Thyroid gland (tissue), 4 donors: ENCODE measurements around the gene GPR3. TPM values are rescaled to one million over a fixed set of nuclear protein-coding genes. Genes with fewer than 3 reads are reported as not detected.

Experiments used
- DNase-seq, 2 donors: peaks; one replicate each; pipeline ENCODE4 v3.0.0-alpha.2; 2019
- H3K27ac ChIP-seq, 3 donors: fragments of 200-600 bp; sonication (generic); 1 replicate in 2 of 3; 2 replicates in 1 of 3; pipeline ENCODE4 v1.5.1; 2016 to 2019; ENCODE audit warnings: mild to moderate bottlenecking in 1 of 3, moderate library complexity in 1 of 3
- H3K27me3 ChIP-seq: fragments of 200-600 bp; sonication (generic); one replicate; pipeline ENCODE4 v1.5.1; 2019
- H3K36me3 ChIP-seq, 2 donors: fragments of 200-600 bp; sonication (generic); one replicate each; pipeline ENCODE4 v1.5.1; 2016 to 2019
- H3K4me1 ChIP-seq, 2 donors: fragments of 200-600 bp; sonication (generic); one replicate each; pipeline ENCODE4 v1.5.1; 2017 to 2019
- H3K4me3 ChIP-seq, 3 donors: fragments of 200-600 bp; sonication (generic); replicated peaks in 1 of 3; 1 replicate in 2 of 3; 2 replicates in 1 of 3; pipeline ENCODE4 v1.5.1; 2016; ENCODE audit warnings: mild to moderate bottlenecking in 1 of 3
- H3K9me3 ChIP-seq: fragments of 200-600 bp; sonication (generic); one replicate; pipeline ENCODE4 v1.5.1; 2017
- CTCF ChIP-seq, 6 experiments: fragments of 200-600 bp in 3 of 6; fragments of 450-650 bp in 3 of 6; sonication (generic) in 3 of 6; IDR thresholded peaks; one replicate each; pipeline ENCODE4 v1.5.1; 2016 to 2019; ENCODE audit warnings: antibody characterized with exemption in 6 of 6, mild to moderate bottlenecking in 2 of 6, inconsistent platforms in 1 of 6, moderate library complexity in 1 of 6
- POLR2A ChIP-seq, 2 donors: fragments of 450-650 bp; IDR thresholded peaks; one replicate each; pipeline ENCODE4 v1.6.1; 2017; ENCODE audit warnings: antibody characterized with exemption in 2 of 2, mild to moderate bottlenecking in 2 of 2, moderate library complexity in 1 of 2
- WGBS, 2 donors: methylation state at CpG; one replicate each; pipeline ENCODE4 v1.1.5; 2017; 5-methylcytosine and 5-hydroxymethylcytosine counted together
- intact Hi-C: fragments of 100-400 bp; cut with DNase I; formaldehyde crosslinking; loops from one replicate; pipeline ENCODE4 v1.15.1; 2023
- total RNA-seq, 4 donors: library from RNA; depleted of rRNA; stranded (reverse); fragments of >200 nt; gene quantifications; one replicate each; pipeline ENCODE4 v1.2.3, GENCODE V29; 2016

GPR3 gene
- total RNA-seq, 4 donors from 2014 or later = 0.11 to 2.1 (median 0.60) TPM

GRCh38 chr1:27433706-27434105 is 41.3 kb downstream of the GPR3 start:
- Histone ChIP-seq H3K4me1 (peaks cover 84 to 94% of the 10 kb centered on the region in 2 donors), H3K27me3 (no peaks in the 10 kb centered on the region), H3K36me3 (no peaks in the 10 kb centered on the region), H3K9me3 (no peaks in the 10 kb centered on the region), H3K27ac (peak overlapping the region in 2 of 3 donors; percentile 41 to 48), H3K4me3 (no peak overlapping the region)
- no peak for DNase-seq
- intact Hi-C loops = no loop called here
- TF ChIP-seq POLR2A (IDR thresholded peaks at IDR 0.05) (no peak), CTCF (IDR thresholded peaks at IDR 0.05) (no peak)
- WGBS, 2 donors = 90 to 97% methylated on average over 3 of the region's 3 CpGs

- no peak overlapping the region for H3K4me3 ChIP-seq
- H3K4me1 ChIP-seq = peaks cover 77 to 80% of the 10 kb centered on the region in 2 donors
- H3K27ac ChIP-seq = peak overlapping the region in 2 of 3 donors; percentile 70 to 75
- intact Hi-C loops = no loop called here
- WGBS, 2 donors = 67 to 73% methylated on average over 2 of the region's 2 CpGs
- no peaks in the 10 kb centered on the region for H3K36me3 ChIP-seq
- H3K9me3 ChIP-seq = no peaks in the 10 kb centered on the region
- DNase-seq = no peak
- TF ChIP-seq POLR2A (IDR thresholded peaks at IDR 0.05) = no peak
- no peak for TF ChIP-seq CTCF (IDR thresholded peaks at IDR 0.05)
- no peaks in the 10 kb centered on the region for H3K27me3 ChIP-seq
These were observed 43.3 kb downstream of the GPR3 start for GRCh38 chr1:27435566-27436203.

- Histone ChIP-seq H3K9me3 (no peaks in the 10 kb centered on the region), H3K4me1 (peaks cover 69 to 72% of the 10 kb centered on the region in 2 donors), H3K27me3 (no peaks in the 10 kb centered on the region), H3K36me3 (no peaks in the 10 kb centered on the region), H3K27ac (peak overlapping the region; percentile 19 to 75 (median 70)), H3K4me3 (no peak overlapping the region)
- WGBS, 2 donors = 40 to 49% methylated on average over 5 of the region's 5 CpGs
- intact Hi-C loops = no loop called here
- TF ChIP-seq POLR2A (IDR thresholded peaks at IDR 0.05) (peak in 1 of 2 donors; percentile 48), CTCF (IDR thresholded peaks at IDR 0.05) (no peak)
- DNase-seq = no peak
These were observed 44.1 kb downstream of the GPR3 start for GRCh38 chr1:27436204-27437159.

GRCh38 chr1:27438621-27439061 is 46.2 kb downstream of the GPR3 start:
- intact Hi-C loops = no loop called here
- no peak for TF ChIP-seq POLR2A (IDR thresholded peaks at IDR 0.05)
- TF ChIP-seq CTCF (IDR thresholded peaks at IDR 0.05) = no peak
- DNase-seq = no peak
- Histone ChIP-seq H3K27ac (peak overlapping the region in 1 of 3 donors; percentile 75), H3K36me3 (no peaks in the 10 kb centered on the region), H3K4me1 (peaks cover 52 to 53% of the 10 kb centered on the region in 2 donors), H3K27me3 (no peaks in the 10 kb centered on the region), H3K4me3 (no peak overlapping the region), H3K9me3 (no peaks in the 10 kb centered on the region)
- 92 to 93% methylated on average over 1 of the region's 1 CpG for WGBS, 2 donors
